GM21576 (cell line): ENCODE results near the gene ARSK.

Experiments
- ATAC-seq: cut with Tn5 transposase; IDR thresholded peaks from one replicate; pipeline ENCODE4 v1.9.1; 2021; ENCODE audit warnings: mild to moderate bottlenecking, moderate library complexity; ENCODE audit not compliant: unreplicated experiment

ARSK gene, protein sequence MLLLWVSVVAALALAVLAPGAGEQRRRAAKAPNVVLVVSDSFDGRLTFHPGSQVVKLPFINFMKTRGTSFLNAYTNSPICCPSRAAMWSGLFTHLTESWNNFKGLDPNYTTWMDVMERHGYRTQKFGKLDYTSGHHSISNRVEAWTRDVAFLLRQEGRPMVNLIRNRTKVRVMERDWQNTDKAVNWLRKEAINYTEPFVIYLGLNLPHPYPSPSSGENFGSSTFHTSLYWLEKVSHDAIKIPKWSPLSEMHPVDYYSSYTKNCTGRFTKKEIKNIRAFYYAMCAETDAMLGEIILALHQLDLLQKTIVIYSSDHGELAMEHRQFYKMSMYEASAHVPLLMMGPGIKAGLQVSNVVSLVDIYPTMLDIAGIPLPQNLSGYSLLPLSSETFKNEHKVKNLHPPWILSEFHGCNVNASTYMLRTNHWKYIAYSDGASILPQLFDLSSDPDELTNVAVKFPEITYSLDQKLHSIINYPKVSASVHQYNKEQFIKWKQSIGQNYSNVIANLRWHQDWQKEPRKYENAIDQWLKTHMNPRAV

DNA sequence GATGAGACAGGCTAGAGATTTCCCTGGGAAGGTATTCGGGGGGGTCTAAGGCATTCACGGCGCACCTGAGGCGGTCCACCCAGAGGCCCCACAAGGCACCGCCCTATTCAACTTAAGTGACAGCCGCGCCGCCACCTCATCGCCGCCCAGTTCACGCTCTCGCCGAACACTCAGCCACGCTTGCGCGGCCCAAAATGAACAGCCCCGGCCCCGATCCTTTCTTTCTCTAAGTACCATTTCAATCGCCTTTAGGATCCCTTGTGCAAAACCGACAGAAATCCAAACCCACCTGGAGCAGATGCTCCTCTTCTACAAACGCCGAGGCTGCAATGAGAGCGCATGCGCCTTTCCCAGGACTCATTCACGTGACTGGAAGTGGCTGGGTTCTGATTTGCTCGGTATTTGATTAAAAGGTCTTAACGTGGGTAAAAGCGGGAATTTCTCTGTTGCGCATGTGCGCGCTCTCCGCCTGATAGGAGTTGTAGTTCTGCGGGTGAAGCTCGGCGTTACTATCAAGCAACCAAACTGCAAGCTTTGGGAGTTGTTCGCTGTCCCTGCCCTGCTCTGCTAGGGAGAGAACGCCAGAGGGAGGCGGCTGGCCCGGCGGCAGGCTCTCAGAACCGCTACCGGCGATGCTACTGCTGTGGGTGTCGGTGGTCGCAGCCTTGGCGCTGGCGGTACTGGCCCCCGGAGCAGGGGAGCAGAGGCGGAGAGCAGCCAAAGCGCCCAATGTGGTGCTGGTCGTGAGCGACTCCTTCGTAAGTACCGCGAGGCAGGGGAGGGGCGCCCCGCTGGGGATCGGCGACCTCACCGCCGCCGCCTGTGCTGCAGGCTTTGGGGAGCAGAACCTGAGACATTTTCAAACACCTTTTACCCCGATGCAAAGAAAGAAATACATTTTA, at the start of gene ARSK, which contains the start of gene SKIC3:
Gene ARSK (plus strand): TSS at position 455 of the 902 bp plus-strand sequence. CDS start 178 bp downstream, at position 633.
Gene SKIC3 (minus strand): TSS at position 331 of the 902 bp plus-strand sequence. CDS start 7,827 bp downstream, outside the sequence.
- ATAC-seq = peak; percentile 89

DNA sequence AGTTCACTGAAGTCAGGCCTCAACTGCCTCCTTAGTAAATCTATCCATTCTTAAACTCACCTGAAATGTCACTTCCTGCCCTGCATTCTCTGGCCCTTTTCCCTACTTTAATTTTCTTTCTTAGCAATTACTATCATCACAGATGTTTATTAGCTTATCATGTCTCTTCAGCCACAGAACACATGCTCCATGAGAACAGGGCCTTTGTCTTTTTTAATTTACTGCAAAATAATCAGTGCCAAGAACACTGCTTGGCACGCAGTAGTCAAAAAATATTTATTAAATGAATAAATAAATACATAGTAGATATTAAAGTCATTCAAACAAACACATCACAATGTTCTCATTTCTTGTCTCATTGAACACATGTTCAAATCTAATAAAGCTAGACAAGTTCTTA, 46.4 kb upstream of the ARSK start:
- ATAC-seq = no peak

DNA sequence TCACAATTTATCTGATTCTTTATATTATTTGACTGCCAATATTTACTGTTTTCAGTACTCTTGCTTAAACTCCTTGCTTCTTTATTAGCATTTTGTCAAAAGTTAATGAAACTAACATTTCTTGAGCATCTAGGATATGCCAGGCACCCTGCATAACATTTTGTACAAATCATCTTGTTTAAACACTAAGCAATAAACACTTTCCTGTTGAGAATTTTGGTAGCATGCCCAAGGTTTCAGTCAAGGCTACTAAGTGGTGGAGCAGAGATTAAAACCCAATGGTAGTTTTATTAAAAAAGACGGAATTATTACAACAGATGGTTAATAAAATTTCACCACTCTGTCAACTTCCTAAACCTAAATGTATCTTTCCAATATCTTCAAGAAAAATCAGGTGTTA, 43.3 kb upstream of the ARSK start:
- ATAC-seq = no peak

DNA sequence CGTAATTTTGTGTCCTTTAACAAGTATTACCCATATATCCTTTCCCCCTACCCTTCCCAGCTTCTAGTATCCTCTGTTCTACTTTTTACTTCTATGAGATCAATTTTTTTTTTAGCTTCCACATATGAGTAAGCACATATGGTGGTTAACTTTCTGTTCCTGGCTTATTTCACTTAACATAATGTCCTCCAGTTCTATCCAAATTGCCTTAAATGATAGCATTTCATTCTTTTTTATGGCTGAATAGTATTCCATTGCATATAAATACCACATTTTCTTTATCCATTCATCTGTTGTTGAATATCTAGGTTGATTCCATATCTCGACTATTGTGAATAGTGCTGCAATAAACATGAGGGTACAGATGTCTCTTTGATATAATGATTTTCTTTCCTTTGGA, 36.5 kb upstream of the ARSK start:
- ATAC-seq = no peak

DNA sequence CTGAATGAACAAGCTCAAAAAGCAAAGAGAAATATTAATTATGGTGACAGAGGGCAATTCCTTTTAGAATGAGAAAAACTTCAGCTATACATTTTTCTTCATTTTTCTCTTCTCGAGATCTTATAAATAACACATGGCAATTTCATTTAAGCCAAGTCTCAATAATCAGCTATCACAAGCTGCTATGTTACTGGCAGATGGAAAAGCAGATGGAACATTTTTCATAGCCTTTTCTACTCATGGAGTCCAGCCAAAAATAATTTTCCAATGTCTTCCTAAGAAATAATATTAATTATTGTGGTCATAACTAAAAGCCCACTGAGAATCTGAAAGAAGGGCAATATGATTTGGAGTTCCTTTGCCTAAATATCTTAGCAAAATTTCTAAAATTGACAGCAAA, 35.8 kb upstream of the ARSK start:
- ATAC-seq = no peak

DNA sequence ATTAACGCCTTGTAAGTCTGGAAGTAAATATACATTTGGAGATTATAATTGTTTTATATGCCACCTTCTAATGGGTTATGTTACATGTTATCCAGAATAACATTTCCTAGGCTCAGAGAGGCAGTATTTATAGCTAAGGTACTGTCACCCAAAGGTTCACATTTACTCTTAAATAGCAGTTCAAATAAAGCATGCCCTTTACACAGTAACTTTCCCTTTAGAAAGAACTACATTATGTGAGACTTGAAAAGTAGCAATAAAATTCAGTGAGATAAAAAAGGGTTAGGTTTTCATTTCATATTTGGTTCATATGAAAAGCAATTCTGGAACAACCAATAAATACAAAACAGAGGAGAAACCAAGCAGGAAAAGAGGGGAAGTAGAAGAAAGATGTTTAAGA, 35.2 kb upstream of the ARSK start:
- ATAC-seq = no peak

DNA sequence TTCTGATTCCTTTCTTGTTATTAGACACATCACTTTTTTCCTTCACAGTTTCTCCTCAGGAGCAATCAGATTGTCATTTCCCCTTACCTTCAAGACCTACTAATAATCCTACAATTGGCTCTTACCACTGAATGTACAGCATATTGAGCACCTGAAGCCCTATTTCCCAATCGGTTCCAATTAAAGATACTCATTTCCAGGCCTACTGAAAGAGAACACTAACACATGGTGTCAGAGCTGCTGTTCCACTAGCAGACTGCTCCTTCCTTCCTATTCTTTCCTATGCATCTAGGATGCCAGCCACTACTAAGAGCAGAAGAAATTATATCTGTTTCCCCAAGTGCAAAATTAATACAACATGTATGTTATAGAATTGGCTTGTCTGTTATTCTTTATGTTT, 34.7 kb upstream of the ARSK start:
- ATAC-seq = no peak

DNA sequence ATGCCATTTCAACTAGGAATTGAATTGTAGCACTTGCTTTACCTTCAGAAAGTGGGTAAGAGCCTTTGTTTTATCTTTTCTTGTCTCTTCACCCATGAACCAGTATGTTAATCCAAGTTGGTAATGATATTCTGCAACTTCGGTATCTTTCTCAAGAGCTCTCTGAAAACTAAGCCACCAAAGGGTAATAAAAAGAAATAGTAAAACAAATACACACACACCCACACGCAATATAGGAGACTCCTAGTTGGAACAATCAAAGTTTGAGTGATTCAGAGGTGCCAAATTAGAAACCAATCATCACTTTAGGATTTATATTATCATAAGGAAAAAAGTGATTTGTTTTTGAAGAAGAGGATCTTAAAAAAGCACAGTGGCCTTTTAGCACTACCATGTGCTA, 30.5 kb upstream of the ARSK start:
- ATAC-seq = no peak

DNA sequence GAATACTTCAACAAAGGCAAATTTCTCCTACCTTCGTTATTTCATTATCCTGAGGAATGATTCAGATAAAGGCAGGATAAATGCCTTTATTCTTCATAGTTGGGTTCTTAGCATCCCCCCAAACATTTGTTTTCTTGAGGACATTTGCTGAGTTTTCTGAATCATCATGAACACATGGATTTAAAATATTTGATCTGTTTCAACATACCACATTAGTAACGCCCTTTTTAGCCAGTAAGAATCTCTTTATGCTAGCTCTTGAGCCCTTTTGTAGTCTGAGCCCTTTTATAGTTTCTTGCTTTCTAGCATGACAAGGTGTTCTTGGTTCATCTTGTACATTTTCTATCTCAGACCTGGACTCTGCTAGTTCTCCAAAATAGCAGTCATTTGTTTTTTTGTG, 28.0 kb upstream of the ARSK start:
- ATAC-seq = no peak

DNA sequence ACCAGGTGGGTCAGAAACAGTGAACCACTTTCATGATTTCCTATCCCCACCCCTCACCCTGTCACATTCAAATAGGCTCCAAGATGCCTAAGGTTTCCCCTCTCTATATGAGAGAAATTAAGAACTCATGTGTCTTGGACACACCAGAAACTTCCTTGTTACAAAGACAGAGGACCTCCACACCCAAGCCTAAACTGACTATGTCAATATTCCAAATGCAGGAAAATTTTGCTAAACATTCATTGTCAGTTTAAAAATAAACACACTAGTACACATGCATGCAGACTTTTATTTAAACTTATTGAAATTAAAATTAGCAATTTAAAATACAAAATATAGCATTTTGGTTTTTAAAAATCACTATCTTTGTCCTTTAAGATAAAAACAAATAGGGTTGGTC, 26.3 kb upstream of the ARSK start:
- ATAC-seq = no peak

DNA sequence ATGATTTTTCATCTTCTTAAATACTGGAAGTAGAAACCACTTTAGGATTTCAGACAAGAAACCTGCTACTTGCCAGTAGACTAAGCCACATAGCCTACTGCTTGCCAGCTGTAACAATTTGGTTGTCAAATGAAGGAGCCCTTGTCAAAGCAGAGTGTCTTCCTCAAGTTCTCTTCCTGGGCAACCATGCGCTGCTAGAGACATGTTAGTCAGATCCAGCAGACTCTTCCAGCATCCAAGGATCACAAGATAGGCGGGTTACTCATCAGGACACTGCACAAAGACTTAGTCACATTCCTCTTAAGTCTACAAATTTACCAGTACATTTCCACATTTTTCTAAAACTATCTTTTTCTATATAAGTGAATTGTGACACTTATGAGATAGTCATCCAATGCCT, 24.5 kb upstream of the ARSK start:
- ATAC-seq = no peak

DNA sequence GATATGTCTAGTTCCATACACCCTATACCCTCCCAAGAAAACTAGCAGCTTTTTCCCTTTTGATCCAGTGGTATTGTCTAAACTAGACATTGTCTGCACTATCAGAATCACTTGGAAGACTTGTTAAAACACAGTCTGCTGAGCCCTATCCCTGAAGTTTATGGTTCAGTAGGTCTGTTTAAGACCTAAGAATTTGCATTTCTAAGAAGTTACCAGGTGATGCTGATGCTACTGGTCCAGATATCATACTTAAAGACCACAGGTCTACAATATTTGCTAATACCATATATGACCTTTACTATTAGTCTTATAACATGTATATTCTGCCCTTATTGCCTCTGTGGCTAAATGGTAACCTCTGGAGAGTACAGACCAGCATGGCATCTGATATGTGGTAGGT, 23.4 kb upstream of the ARSK start:
- no peak for ATAC-seq

DNA sequence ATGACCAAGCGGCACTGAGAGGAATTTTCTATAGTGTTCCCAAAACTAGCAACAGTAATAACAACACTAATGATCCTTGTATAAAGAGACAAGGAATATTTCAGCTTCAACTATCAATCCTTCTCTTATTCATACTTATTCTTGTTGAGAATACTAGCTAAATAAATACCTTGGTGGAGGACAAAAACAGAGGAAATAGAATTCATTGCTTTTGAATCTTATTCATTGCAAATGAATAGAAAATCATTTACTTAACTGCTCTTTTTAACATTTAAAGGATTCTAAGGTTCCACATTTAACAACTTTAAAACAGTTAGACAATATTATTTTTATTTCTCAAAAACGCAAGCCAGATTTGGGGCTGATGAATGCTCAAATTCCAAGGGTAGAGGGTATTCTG, 22.5 kb upstream of the ARSK start:
- no peak for ATAC-seq

DNA sequence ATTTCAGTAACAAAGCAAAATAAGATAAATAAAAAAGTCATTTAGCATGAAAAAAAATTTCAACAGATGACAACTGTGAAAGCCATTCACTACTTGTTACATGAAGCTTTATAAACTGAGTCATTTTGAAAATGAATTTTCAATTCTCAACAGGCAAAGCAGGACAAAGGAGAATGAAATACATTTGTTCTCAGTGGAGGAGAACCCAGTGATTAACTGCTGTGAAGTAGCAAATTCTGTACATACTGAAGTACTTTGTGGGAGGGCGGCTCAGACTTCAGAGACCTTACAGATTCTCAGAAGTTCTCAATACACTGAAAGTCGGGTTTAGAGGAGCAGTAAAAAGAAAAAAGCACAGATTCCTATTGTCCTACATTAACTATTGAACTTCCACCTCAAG, 21.8 kb upstream of the ARSK start:
- no peak for ATAC-seq

DNA sequence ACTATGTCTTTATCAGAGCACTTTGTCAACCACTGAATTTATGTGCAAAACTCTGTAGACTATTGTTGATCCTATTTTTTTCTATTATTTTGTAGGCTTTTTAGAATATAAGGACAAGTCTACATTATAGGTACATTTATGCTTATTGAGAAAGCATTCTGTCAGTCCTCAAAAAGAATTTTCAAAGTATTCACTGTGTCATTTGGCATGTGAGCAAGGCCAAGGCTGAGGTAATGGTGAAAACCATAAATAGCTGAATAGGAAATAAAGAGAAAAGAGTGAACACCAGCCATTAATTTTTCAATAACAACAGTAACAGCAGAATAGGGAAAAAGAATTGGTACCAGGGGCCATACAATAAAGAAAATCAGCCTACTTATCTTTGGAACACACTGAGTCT, 21.1 kb upstream of the ARSK start:
- no peak for ATAC-seq

DNA sequence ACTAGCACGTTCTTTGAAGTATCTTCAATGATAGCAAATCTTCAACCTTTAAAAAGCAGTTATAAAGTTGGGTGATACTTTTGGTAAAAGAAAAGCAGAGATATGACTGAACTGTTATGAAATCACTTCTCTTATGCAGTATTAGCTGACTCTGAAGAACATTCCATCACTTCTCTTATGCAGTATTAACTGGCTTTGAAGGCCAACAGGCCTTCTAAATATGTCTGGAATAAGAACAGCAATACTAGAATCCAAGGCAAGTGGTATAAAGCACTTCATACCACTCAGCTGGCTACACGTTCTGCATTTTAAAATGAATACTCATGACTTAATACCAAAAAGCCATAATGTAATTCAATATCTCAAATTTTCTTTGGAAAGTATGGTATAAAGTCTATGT, 17.4 kb upstream of the ARSK start:
- no peak for ATAC-seq

DNA sequence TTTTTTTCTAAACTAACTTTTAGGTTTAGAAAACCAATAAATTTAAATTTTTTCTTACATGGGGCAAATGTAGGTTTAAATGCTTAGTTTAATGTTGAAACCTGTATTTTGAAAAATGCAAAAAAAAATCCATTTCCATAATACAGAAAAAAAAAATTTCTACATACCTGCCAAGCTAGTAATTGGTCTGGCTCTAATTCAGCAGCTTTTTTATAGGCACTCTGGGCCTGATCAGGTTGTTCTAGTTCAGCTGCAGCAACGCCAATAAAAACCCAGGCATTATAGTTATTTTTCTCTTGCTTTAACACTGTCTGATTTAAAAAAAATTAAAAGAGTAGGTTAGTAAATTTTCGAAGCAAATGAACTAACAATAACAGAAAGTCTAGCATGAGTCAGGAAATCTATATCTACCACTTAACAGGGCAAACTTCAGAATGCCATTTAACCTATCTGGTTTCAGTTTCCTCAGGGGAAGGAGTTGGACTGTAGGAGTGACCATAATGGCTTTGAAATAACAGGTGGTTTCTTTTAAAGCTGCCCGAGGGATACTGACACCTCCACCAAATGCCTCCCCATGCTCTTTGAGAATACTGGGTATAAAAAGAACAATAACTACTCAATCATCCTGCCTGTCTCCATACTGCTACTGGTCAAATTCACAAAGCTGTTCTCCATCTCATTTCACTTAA, 11.7 kb upstream of the ARSK start:
- ATAC-seq = no peak

DNA sequence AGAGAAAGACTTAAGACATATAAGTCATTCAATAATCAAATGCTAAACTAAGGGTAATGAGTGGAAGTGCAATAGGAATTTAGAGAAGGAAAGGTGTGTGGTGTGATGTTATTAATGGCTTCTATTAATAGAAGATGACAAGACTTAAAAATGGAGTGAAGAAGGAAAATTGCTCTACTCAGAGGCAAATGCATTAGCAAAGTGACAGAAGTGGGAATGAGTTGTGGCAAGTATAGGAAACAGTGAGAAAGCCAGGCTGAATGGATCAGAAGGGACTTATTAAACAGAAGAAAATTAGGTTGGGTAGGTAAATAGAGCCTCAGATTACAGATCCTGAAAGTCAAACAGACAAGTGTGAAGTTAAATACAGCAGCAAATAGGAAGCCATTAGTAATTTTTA, 5.9 kb upstream of the ARSK start:
- ATAC-seq = no peak

DNA sequence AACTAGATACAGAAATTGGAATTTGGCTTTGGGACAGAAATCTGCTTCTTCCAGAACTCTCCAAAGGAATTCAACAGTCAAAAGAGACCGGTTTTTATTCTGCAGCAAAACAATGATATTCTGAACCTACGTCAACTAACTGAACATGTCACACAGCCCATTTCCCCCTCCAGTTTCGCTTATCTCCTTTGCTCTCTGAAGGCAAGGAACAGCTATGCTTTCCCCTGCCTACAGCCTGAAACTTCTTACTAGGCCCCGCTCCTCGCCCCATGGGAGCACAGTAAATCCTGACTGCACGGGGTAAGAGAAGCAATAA, 612 bp upstream of the ARSK start:
- ATAC-seq = peak; percentile 25

DNA sequence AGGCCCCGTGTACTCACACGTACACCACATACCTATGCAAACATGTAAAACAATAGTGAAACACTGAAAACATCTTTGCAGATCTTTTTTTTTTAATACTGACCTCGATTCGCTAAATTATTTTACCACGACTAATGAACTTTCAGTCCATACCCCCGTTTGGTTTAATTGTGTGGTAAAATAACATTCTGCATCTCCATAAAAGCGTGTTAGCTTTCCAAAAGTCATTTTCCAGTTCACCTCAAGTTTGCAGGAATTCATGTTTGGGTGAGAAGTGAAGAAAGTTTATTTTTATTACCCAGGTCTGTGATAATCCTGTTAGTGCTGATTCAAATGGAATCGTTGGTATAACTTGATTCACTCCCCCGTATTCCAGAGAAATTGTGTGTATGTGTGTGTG, 652 bp downstream of the ARSK start:
- no peak for ATAC-seq

DNA sequence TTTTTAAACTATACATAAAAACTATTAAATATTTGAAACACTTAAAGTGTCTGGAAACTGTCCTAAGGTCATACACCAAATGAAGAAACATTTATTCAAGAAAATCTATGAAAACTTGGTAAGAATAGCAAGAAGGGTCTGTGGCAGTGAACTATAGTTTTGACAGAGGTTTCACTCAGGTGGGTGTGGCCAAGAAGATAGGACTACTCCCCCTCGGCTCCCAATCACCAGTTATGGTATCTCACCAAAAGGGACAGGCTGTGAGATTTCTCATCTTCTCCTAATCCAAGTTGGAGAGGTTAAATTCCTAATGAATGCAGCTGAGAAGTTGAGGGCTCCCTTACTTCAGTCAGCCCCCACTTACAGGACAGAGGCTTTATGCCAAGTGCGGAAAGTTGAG, 2.9 kb downstream of the ARSK start:
- ATAC-seq = no peak
